SK-N-MC (cell line): ENCODE data around the gene PRR14.
"Not testable (repeated sequence)": the region's sequence is repeated elsewhere in the genome, so short reads cannot be mapped to it uniquely, and the experiment has no call there.

Experiments used
- DNase-seq: peaks from one replicate; pipeline ENCODE4 v3.0.0-alpha.2; 2011; ENCODE audit warnings: low read depth, low spot score
- H3K27ac ChIP-seq: fragments of 200-600 bp; sonication (generic); 2 replicates; pipeline ENCODE4 v1.5.1; 2016; ENCODE audit warnings: mixed run types
- H3K36me3 ChIP-seq: fragments of 200-600 bp; sonication (generic); 2 replicates; pipeline ENCODE4 v1.6.1; 2017; ENCODE audit warnings: antibody characterized with exemption, low read length, mixed read lengths; ENCODE audit not compliant: insufficient read depth
- H3K4me3 ChIP-seq: fragments of 200-600 bp; sonication (generic); 2 replicates; pipeline ENCODE4 v1.5.1; 2016
- H3K9ac ChIP-seq: fragments of 200-600 bp; sonication (generic); 2 replicates; pipeline ENCODE4 v1.8.0; 2017; ENCODE audit warnings: mixed run types, mixed read lengths; ENCODE audit not compliant: insufficient read length
- H3K9me3 ChIP-seq: fragments of 200-600 bp; sonication (generic); 2 replicates; pipeline ENCODE4 v1.6.1; 2017; ENCODE audit warnings: low read depth, mild to moderate bottlenecking, antibody characterized with exemption, low read length, moderate library complexity, mixed read lengths
- EZH2 ChIP-seq: fragments of 200-600 bp; sonication (generic); IDR thresholded peaks from one replicate; pipeline ENCODE4 v1.6.1; 2017; ENCODE audit warnings: antibody characterized with exemption
- FOXP2 ChIP-seq: optimal IDR thresholded peaks from 2 replicates; pipeline ENCODE3; 2011; ENCODE audit warnings: mild to moderate bottlenecking, moderate library complexity; ENCODE audit not compliant: insufficient read depth; ENCODE audit errors: extremely low read length, control extremely low read depth
- POLR2AphosphoS5 ChIP-seq: IDR thresholded peaks from 2 replicates; pipeline ENCODE4 v1.6.1; 2012; ENCODE audit warnings: mild to moderate bottlenecking, low read depth, low read length, borderline replicate concordance

The PRR14 gene

DNA sequence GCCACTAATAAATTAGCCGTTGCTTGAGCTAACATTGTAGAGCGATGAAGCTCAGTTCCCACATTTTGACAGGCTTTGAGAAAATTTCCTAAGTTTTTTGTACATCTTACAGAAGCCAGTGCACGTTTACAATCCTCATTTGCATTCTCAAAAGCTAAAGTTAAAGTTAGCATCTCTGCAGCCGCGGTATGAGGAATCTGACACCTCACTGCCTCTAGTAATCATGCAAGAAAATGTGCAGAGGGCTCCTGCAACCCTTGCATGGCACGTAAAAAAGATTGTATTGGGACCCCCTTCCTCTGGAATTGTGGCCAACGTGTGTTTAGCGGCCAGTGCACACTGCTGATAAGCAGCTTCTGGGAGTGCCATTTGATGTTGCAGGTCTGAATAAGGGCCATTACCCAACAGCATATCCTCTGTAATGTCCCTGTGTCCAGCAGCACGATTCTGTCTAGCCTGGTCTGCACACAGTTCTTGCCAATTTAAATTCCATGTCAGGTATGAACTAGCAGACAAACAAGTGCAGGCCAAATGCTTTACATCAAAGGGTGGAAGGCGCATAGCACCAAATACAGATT, 28.2 kb upstream of the PRR14 start:
- H3K9me3 ChIP-seq, result no peaks in the 10 kb centered on the region
- H3K4me3 ChIP-seq, result no peak overlapping the region
- no peak overlapping the region; the same call in 1 of the 2 replicates for H3K27ac ChIP-seq
- TF ChIP-seq FOXP2, result no peak
- TF ChIP-seq EZH2, result no peak
- TF ChIP-seq POLR2AphosphoS5, result no peak
- no peak overlapping the region for H3K9ac ChIP-seq
- DNase-seq, result no peak
- no peaks in the 10 kb centered on the region for H3K36me3 ChIP-seq

DNA sequence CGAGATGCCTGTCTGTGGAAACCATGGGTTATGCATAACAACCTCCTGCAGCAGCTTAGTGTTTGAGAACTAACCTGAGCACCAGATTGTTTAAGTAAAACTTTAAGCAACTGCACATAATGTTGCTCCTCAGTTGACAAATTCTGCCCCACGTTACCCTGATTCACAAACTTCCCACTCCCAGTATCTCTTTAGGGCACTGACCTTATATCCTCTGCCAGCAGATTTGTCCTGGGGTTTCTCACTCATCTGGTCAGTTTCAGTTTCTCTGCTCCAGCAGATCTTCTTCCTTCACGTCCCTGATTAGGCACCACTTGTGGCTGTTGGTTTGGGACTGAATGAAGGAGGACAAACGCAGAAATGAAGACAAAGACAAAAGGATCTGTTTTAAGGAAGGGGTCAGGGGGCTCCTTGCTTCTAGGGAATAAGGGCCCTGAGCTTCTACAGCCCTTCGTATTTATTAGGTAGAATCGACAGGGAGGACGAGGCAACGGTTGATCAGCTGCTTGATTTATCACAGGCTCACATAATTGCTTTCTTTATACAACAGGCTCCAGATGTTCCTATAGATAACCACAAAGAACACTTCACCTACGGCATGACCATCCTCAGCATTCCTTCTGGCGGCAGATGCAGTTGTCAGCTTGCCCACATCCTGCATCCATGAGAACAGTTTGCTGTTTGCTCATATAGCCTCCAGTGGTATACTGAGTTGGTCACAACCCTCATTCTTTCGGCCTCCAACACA, 27.1 kb upstream of the PRR14 start:
- no peak overlapping the region for H3K9ac ChIP-seq
- TF ChIP-seq POLR2AphosphoS5, result no peak
- TF ChIP-seq EZH2, result no peak
- TF ChIP-seq FOXP2, result no peak
- no peak overlapping the region for H3K27ac ChIP-seq
- H3K36me3 ChIP-seq, result no peaks in the 10 kb centered on the region
- H3K4me3 ChIP-seq, result no peak overlapping the region
- no peaks in the 10 kb centered on the region for H3K9me3 ChIP-seq
- no peak for DNase-seq

DNA sequence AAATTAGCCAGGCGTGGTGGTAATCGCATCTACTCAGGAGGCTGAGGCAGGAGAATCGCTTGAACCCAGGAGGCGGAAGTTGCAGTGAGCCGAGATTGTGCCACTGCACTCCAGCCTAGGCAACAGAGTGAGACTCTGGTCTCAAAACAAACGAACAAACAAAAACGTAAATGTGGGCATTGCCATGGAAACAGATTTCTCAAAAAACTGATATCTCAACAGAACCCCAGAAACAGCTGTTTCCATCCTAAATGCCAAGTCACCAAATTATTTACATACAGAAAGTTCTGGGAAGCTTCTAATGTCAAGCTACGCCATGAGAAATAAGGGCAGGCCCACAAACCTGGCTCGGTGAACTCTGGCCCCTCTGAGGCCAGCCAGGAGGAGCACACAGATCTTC, 24.5 kb upstream of the PRR14 start:
- no peak for DNase-seq
- Histone ChIP-seq H3K36me3 (no peaks in the 10 kb centered on the region), H3K4me3 (no peak overlapping the region), H3K9ac (no peak overlapping the region), H3K27ac (no peak overlapping the region), H3K9me3 (no peaks in the 10 kb centered on the region)
- no peak for TF ChIP-seq FOXP2
- no peak for TF ChIP-seq POLR2AphosphoS5
- TF ChIP-seq EZH2, result no peak

DNA sequence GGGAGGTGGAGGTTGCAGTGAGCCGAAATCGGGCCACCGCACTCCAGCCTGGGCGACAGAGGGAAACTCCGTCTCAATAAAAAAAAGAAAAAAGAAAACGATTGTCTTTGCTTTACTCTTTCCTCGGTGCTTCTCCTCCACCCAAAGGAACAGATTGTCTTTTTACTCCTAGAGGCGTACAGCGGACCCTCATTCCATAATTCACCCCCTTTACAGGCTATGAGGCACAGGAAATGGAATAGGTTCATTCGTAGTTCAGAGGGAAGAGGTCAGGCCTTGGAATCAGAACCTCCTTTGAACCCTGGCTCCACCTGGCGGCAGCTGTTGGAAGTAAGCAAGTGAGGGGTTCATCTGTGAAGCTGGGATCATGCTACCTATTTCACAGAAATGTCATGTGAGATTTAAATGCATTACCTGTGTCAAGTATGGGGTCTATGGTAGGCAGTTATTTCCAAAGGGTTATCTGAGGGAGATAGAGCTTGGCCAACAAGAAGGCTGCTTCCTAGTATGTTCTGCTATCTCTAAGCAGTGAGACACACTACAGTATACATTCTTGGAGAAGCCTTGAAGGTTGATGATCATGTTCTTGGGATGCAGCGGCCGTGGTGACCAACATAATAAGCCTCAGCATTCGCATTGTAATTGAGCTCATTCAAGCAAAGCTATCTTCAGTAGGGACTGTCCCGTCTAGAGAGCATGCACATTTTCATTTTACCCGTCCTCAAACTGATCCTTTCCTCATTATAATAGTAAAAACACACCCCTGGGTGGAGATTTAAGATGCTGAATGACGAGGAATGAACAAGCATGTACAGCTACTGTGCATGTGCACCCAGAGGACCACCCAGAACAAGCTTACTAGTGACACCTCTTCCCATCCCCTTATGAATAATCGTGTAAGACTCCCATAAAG, 21.9 kb upstream of the PRR14 start:
- no peak overlapping the region for H3K9ac ChIP-seq
- H3K27ac ChIP-seq, result no peak overlapping the region
- no peaks in the 10 kb centered on the region for H3K9me3 ChIP-seq
- peak overlapping the region; percentile 40; the same call in 1 of the 2 replicates for H3K4me3 ChIP-seq
- no peaks in the 10 kb centered on the region for H3K36me3 ChIP-seq
- no peak for DNase-seq
- TF ChIP-seq POLR2AphosphoS5, result no peak
- TF ChIP-seq EZH2, result no peak
- TF ChIP-seq FOXP2, result no peak

DNA sequence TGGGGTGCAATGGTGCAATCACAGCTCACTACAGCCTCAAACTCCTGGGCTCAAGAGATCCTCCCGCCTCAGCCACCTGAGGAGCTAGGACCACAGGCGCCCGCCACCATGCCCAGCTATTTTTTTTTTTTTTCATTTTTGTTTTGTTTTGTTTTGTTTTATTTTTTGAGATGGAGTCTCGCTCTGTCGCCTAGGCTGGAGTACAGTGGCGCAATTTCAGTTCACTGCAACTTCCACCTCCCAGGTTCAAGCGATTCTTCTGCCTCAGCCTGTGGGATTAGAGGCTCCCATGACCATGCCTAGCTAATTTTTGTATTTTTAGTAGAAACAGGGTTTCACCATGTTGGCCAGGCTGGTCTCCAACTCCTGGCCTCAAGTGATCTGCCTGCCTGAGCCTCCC, 18.3 kb upstream of the PRR14 start:
- not testable (repeated sequence) for H3K9ac ChIP-seq, H3K27ac ChIP-seq, H3K4me3 ChIP-seq, H3K36me3 ChIP-seq, DNase-seq, H3K9me3 ChIP-seq

DNA sequence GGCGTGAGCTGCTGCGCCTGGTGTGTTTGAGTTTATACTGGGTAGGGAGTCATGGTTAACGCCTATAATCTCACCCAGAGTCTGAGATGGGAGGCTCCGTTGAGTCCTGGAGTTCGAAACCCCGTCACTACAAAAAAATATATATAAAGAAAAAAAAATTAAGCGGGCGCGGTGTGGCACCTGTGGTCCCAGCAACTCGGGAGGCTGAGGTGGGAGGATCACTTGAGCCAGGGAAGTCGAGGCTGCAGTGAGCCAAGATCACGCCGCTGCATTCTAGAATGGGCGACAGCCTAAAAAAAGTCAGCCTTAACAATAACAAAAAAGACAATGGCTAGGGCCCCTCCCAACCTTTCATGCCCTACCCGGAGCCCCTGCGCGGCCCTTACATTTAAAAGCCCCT, 17.2 kb upstream of the PRR14 start:
- peak overlapping the region; percentile 97 for H3K9ac ChIP-seq
- no peaks in the 10 kb centered on the region for H3K36me3 ChIP-seq

DNA sequence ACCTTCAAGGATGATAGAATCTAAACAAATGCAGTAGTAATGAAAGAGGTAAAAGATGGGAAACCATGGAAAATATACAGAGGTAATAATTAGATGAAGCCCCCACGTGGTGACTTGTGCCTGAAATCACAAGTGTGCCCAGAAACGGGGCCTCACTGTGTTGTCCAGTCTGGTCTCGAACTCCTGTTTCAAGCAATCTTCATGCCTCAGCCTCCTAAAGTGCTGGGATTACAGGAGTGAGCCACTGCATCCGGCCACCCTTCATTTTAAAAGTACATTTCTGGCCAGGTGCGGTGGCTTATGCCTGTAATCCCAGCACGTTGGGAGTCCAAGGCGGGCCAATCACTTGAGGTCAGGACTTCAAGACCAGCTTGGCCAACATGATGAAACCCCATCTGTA, 14.2 kb upstream of the PRR14 start:
- H3K9me3 ChIP-seq, result no peaks in the 10 kb centered on the region
- DNase-seq, result no peak
- H3K36me3 ChIP-seq, result no peaks in the 10 kb centered on the region
- TF ChIP-seq FOXP2 (no peak), EZH2 (no peak), POLR2AphosphoS5 (no peak)
- no peak overlapping the region for H3K9ac ChIP-seq
- no peak overlapping the region for H3K27ac ChIP-seq
- no peak overlapping the region for H3K4me3 ChIP-seq

More for the DNA sequence above, 17.2 kb upstream of the PRR14 start:
- H3K9me3 ChIP-seq, result no peaks in the 10 kb centered on the region
- DNase-seq, result no peak
- peak overlapping the region; percentile 98 for H3K4me3 ChIP-seq
- TF ChIP-seq FOXP2 (no peak), EZH2 (no peak), POLR2AphosphoS5 (no peak)
- peak overlapping the region; percentile 80 for H3K27ac ChIP-seq

DNA sequence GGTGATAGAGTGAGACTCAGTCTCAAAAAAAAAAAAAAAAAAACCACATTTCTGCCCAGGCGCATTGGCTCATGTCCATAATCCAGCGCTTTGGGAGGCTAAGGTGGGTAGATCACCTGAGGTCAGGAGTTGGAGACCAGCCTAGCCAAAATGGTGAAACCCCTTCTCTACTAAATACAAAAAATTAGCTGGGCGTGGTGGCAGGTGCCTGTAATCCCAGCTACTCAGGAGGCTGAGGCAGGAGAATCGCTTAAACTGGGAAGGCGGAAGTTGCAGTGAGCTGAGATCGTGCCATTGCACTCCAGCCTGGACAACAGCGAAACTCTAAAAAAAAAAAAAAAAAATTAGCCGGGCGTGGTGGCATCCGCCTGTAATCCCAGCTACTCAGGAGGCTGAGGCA, 13.6 kb upstream of the PRR14 start:
- not testable (repeated sequence) for H3K27ac ChIP-seq

More for the DNA sequence above, 13.6 kb upstream of the PRR14 start:
- H3K4me3 ChIP-seq, H3K9me3 ChIP-seq, H3K9ac ChIP-seq, H3K36me3 ChIP-seq, DNase-seq: not testable (repeated sequence)
